ENCODE measurements around the gene ELK4.

DNA sequence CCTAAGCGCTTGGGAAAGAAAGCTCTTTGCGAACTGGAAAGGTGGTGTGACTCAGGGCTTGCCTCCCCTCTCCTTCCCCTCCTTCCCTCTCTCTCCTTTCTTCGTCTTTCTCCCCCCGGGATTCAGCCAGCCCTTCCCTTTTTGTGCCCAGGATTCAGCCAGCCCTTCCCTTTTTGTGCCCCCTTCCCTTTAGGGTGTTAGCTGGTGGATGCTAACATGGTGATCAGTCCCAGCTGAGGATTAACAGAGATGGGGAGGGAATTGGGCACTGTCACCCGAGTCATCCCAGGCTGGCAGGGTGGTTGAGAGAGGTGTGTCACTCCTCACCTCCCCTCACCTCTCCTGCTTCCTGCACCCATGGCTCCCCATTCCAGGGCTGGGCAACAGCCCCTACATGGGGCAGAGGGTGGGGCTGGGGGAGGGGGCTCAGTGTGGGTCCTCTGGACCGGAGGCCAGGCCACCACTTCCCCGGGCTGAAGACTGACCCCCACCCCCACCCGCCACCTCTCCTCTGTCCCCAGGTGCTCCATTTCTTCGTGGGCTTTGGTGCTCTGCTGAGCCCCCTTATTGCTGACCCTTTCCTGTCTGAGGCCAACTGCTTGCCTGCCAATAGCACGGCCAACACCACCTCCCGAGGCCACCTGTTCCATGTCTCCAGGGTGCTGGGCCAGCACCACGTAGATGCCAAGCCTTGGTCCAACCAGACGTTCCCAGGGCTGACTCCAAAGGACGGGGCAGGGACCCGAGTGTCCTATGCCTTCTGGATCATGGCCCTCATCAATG is 51.5 kb downstream of the ELK4 start:
- TF ChIP-seq, protein P1, sequence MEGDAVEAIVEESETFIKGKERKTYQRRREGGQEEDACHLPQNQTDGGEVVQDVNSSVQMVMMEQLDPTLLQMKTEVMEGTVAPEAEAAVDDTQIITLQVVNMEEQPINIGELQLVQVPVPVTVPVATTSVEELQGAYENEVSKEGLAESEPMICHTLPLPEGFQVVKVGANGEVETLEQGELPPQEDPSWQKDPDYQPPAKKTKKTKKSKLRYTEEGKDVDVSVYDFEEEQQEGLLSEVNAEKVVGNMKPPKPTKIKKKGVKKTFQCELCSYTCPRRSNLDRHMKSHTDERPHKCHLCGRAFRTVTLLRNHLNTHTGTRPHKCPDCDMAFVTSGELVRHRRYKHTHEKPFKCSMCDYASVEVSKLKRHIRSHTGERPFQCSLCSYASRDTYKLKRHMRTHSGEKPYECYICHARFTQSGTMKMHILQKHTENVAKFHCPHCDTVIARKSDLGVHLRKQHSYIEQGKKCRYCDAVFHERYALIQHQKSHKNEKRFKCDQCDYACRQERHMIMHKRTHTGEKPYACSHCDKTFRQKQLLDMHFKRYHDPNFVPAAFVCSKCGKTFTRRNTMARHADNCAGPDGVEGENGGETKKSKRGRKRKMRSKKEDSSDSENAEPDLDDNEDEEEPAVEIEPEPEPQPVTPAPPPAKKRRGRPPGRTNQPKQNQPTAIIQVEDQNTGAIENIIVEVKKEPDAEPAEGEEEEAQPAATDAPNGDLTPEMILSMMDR (IDR thresholded peaks at IDR 0.05), result no peak
- TF ChIP-seq POLR2A (IDR thresholded peaks at IDR 0.05) (no peak), POLR2AphosphoS5 (IDR thresholded peaks at IDR 0.05) (no peak), EP300 (IDR thresholded peaks at IDR 0.05) (no peak)

All from sigmoid colon (tissue), 4 donors.